Measurements from ENCODE around the gene EPHB2. TPM values are rescaled to one million over a fixed set of nuclear protein-coding genes. Genes with fewer than 3 reads are reported as not detected.

Gene EPHB2
- total RNA-seq: 10 to 100 TPM in 3 of 4 donors, 1 to 10 TPM in 1; 7.5 to 27.3 (median 23.8) TPM

DNA sequence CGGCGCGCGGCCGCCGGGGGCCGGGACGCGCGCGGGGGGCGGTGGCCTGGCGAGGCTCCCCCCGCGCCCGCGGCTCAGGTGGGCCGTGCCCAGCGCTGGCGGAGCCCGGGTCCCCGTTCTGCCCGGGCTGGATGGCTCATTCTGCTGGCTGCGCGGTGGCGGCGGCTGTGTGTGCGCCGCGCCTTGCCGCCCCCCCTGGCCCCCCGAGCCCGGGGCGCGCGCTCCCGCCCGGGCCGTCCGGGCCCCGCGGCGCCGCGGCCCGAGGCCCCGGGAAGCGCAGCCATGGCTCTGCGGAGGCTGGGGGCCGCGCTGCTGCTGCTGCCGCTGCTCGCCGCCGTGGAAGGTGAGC, at the start of gene EPHB2:
Gene EPHB2 (plus strand): TSS at position 139 of the 349 bp plus-strand sequence. CDS start 144 bp downstream, at position 283.
- intact Hi-C loops (cut with DNase I): no loop called here
- Histone ChIP-seq H3K4me1 (peaks cover 4 to 14% of the 10 kb centered on the region in 2 donors), H3K9me3 (no peaks in the 10 kb centered on the region), H3K36me3 (no peaks in the 10 kb centered on the region), H3K27me3 (no peaks in the 10 kb centered on the region), H3K27ac (no peak within 1 kb of the TSS), H3K4me3 (replicated peaks in 1 of 3) (peak within 1 kb of the TSS in 2 of 3 donors; percentile 39 to 54)
- peak; percentile 61 to 64 for DNase-seq
- 0% methylated on average over 8 of the region's 55 CpGs; no CpG with 5 or more reads in 1 of the 2 donors for WGBS, 2 donors
- TF ChIP-seq, protein P1, sequence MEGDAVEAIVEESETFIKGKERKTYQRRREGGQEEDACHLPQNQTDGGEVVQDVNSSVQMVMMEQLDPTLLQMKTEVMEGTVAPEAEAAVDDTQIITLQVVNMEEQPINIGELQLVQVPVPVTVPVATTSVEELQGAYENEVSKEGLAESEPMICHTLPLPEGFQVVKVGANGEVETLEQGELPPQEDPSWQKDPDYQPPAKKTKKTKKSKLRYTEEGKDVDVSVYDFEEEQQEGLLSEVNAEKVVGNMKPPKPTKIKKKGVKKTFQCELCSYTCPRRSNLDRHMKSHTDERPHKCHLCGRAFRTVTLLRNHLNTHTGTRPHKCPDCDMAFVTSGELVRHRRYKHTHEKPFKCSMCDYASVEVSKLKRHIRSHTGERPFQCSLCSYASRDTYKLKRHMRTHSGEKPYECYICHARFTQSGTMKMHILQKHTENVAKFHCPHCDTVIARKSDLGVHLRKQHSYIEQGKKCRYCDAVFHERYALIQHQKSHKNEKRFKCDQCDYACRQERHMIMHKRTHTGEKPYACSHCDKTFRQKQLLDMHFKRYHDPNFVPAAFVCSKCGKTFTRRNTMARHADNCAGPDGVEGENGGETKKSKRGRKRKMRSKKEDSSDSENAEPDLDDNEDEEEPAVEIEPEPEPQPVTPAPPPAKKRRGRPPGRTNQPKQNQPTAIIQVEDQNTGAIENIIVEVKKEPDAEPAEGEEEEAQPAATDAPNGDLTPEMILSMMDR (IDR thresholded peaks at IDR 0.05): no peak
- TF ChIP-seq POLR2A (IDR thresholded peaks at IDR 0.05): peak in 1 of 2 donors; percentile 62

DNA sequence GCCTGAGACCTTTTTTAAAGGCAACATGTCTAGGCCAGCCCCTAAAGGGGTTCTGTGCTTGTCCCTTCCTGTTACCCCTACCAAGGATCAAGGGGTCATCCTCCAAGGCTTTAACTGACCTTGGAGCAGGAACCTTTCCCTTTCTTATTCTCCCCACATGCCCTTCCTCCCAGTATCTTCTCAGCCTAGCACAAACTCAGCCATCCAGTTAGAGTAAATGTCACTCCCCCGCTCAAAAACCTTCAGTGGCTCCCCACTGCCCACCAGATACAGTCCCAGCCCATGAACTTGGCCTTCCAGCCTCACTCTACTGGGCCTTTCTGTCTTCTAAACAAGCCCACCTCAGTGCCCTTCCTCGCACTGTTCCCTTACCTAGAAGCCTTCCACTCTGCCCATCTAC, 48.8 kb upstream of the EPHB2 start:
- no peaks in the 10 kb centered on the region for H3K36me3 ChIP-seq
- no peaks in the 10 kb centered on the region for H3K27me3 ChIP-seq
- H3K4me1 ChIP-seq: no peaks in the 10 kb centered on the region
- intact Hi-C loops (cut with DNase I): no loop called here
- no peak for DNase-seq
- TF ChIP-seq, protein P1 (IDR thresholded peaks at IDR 0.05): no peak
- no peak for TF ChIP-seq POLR2A (IDR thresholded peaks at IDR 0.05)
- H3K9me3 ChIP-seq: no peaks in the 10 kb centered on the region
- H3K27ac ChIP-seq: no peak overlapping the region
- WGBS, 2 donors: 95% methylated on average over 2 of the region's 2 CpGs
- H3K4me3 ChIP-seq (replicated peaks in 1 of 3): no peak overlapping the region

DNA sequence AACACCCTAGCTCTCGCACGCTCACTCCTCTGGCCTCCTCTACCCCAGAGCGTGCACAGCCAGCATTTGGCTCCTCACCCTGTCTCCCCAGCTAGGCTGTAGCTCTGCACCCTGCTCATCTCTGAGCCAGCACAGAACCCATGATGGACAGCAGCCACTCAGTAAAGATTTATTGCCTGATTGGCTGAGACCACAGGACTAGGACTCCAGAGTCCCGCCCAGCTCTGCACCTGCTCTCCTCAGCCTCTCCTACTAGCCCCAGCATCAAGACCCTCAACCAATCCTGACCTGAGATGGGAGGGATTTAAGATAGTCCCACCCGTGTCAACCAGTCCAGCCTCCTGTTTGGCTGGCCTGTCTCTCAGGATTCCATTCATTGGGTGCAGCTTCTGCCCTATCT, 48.3 kb upstream of the EPHB2 start:
- DNase-seq: no peak
- no peak overlapping the region for H3K4me3 ChIP-seq (replicated peaks in 1 of 3)
- intact Hi-C loops (cut with DNase I): no loop called here
- no peaks in the 10 kb centered on the region for H3K4me1 ChIP-seq
- no peaks in the 10 kb centered on the region for H3K9me3 ChIP-seq
- no peak overlapping the region for H3K27ac ChIP-seq
- no peak for TF ChIP-seq POLR2A (IDR thresholded peaks at IDR 0.05)
- TF ChIP-seq, protein P1 (IDR thresholded peaks at IDR 0.05): no peak
- H3K27me3 ChIP-seq: no peaks in the 10 kb centered on the region
- WGBS, 2 donors: 65 to 82% methylated on average over 4 to 5 of the region's 5 CpGs
- H3K36me3 ChIP-seq: no peaks in the 10 kb centered on the region

DNA sequence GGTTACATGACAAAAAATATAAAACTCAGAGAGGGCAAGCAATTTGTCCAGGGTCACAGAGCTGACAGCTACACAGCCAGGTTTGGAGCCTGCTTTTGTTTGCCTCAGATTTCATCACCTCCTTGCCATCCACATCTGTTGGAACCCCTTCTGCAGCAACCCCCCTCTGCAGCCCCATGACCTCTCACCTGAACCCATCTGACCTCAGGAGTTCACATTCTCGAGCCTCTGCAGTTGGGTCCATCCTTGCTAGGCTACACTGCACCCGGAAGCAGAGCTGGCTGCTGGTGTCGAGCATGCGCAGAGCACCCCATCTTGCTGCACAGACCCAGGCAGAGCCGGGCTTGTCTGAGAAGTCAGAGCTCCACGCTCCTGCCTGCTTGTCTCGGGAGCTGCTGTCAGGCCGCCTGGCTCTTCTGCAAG, 47.6 kb upstream of the EPHB2 start:
- no peak for TF ChIP-seq POLR2A (IDR thresholded peaks at IDR 0.05)
- TF ChIP-seq, protein P1 (IDR thresholded peaks at IDR 0.05): no peak
- Histone ChIP-seq H3K4me1 (no peaks in the 10 kb centered on the region), H3K9me3 (no peaks in the 10 kb centered on the region), H3K36me3 (no peaks in the 10 kb centered on the region), H3K27ac (no peak overlapping the region), H3K4me3 (replicated peaks in 1 of 3) (no peak overlapping the region), H3K27me3 (no peaks in the 10 kb centered on the region)
- DNase-seq: no peak
- intact Hi-C loops (cut with DNase I): no loop called here
- 82 to 89% methylated on average over 6 to 8 of the region's 8 CpGs for WGBS, 2 donors

DNA sequence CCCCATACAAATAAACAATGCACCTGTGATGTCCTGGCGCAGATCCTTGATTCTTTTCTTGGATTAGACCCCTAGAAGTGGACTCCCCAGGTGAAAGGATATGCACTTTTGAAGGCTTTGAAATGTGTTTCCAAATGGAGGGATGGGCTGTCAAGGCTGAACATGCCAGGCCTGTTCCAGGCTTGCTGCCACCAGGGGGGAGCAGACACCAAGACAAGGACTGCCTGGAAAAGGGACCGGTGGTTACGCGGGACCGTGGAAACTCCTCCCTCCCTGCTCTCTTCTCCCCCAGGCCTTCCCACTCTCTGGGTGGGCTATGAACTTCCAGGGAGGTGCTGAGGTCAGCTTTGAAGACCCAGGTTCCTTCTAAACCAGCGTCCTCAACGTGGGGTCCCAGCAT, 44.9 kb upstream of the EPHB2 start:
- intact Hi-C loops (cut with DNase I): no loop called here
- H3K4me3 ChIP-seq (replicated peaks in 1 of 3): no peak overlapping the region
- DNase-seq: peak; percentile 23
- no peak for TF ChIP-seq POLR2A (IDR thresholded peaks at IDR 0.05)
- TF ChIP-seq, protein P1 (IDR thresholded peaks at IDR 0.05): peak in 4 of 6 experiments; percentile 12 to 40 (median 34)
- no peaks in the 10 kb centered on the region for H3K27me3 ChIP-seq
- 36 to 50% methylated on average over 7 of the region's 7 CpGs for WGBS, 2 donors
- H3K36me3 ChIP-seq: no peaks in the 10 kb centered on the region
- no peak overlapping the region for H3K27ac ChIP-seq
- no peaks in the 10 kb centered on the region for H3K4me1 ChIP-seq
- H3K9me3 ChIP-seq: no peaks in the 10 kb centered on the region
